HG02870 (cell line): ENCODE data around the gene RMI1.

ENCODE experiments used
- ATAC-seq: cut with Tn5 transposase; IDR thresholded peaks from one replicate; pipeline ENCODE4 v1.9.1; 2021; ENCODE audit warnings: mild to moderate bottlenecking, moderate library complexity; ENCODE audit not compliant: unreplicated experiment

RMI1 gene

DNA sequence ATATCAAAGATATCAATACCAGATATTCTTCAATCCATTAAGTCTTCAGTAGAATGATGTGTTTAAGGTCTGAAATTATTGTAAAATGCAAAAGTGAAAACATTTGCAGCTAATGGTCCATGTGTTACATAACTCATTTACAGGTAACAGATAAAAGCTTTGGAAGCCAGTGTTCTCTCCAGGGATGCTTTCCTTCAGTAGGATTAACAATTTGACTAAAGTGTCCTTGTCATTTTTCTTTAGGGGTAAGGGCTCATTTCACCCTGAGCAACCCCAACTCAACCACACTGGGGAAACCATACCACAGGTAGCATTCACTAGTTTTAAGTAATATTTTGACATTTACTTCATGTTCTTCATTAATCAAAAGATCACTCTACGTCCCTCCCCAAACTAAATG is 13.5 kb upstream of the RMI1 start:
- ATAC-seq = no peak

DNA sequence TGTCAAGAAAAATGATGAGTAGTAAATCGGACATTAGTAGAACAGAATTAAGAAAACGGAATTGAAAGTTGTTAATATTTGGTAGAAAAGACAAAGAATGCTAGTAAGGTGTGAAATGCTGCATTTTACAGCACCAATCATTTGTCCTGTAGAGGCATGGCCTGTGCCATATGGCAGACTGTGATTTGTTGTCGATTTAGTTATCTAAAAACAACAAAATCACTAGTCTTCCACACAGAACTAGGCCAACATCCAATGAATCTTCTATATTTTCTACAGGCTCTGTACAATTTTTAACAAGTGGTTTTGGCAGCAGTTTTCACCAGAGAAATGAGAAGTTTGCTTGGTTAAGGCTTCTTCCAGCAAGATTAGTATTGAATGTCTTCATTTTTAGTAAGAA is 11.0 kb upstream of the RMI1 start:
- ATAC-seq = no peak

DNA sequence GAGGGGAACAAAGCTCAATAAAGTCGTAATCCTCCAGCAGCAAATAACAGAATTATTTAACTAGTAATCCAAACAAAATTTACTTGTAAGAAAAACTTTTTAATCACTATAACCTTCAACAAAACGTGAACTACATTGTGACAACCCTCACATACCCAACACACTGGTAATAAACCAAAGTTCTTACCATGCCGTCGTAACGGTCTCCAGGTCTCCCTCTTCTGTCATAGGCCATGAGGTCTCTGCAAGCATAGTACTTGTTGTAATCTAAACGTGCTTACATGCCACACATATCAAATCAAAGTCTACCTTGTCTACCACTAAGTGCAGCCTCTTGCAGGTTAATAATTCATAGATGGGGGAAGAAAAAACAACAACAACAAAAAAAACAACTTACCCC is 9.1 kb upstream of the RMI1 start:
- ATAC-seq = no peak

GRCh38 chr9:83972286-83972685 is 8.3 kb upstream of the RMI1 start:
- no peak for ATAC-seq

GRCh38 chr9:83975300-83975699 is 5.3 kb upstream of the RMI1 start:
- no peak for ATAC-seq

DNA sequence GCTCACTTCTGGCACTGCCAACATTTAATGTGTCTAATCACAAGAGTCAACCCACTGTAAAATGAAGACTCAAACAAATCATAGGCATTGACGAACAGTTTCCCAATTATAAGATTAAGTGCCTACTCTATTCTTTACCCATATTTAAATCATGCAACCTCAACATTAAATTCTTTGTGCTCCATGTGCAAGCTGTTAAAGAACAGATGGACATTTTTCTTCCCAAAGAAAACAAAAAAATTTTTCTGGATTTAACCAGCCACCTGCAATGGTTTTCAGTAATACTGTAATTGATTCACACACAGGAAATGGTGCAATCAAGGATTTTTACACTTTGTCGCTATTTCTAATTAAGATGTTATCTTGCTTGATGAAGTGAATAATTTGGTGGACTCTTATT is 4.2 kb upstream of the RMI1 start:
- no peak for ATAC-seq

DNA sequence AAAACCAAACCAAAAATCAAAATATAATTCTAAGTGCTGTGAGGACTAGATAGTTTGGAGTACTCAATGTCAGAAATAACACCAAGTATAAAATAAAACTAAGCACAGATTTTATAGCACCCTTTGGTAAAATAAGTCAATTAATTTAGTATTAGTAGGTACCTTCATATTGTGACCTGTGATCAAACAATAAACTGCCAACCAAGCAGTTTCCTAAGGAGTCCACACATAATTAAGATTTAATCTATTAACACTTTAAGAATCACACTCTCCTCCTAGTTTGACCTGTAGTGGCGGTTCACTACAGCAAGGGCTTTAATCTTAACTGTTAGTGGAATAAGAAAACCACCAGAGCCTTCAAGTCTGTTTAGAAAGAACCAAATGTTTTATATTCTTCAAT is 3.4 kb upstream of the RMI1 start:
- ATAC-seq = no peak

- ATAC-seq = peak; percentile 22
These were observed 1.4 kb upstream of the RMI1 start for GRCh38 chr9:83978992-83979811.

DNA sequence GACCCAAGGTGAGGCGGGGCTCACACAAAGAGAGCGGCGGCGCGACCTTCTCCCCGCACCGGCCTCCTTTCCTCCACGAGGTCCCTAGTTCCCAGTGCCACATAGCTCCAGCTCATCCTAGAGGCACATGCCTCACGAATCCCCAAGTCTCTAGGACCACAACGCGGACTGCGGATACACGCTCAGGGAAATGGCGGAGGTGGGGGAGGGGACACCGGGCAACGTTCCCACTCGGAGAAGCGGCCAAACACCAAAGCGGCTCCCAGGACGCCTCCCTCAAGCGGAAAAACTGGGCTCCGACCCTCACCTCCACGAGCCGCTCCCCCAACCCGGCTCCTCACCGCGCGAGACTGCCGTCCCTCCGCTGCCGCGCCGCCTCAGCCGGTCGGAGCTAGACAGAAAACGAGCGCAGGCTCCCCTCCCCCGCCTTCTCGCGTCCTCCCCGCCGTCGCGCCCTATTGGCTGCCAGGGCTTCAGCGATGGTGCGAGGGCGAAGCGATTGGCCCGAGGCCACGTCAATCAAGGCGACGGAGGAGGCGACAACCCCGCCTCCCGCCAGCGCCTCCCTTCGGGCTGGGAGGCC is 702 bp upstream of the RMI1 start, which contains the start of gene HNRNPK:
HNRNPK (minus strand) TSS at position 404 of the 583 bp plus-strand sequence. CDS start 1,963 bp downstream, outside the sequence.
- ATAC-seq = peak; percentile 80

GRCh38 chr9:83981126-83981871 is 694 bp downstream of the RMI1 start:
- ATAC-seq = no peak

DNA sequence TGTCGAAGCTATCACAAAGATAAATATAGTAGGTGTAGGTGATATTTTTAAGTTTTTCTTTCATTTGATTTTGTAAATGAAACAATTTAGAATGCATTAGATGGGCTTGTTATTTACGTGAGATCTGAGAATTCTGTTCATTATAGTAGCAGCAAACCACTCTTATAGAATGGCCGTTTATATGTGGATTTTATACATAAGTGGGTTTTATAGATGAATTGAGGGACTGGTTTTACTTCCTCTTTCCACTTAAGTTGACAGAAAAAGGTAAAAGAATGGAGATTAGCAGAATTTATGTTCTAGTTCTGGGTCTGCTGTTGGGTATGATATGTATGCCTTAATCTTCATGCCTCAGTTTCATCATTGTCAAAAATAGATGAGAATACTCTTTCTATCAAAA is 5.6 kb downstream of the RMI1 start:
- ATAC-seq = no peak

DNA sequence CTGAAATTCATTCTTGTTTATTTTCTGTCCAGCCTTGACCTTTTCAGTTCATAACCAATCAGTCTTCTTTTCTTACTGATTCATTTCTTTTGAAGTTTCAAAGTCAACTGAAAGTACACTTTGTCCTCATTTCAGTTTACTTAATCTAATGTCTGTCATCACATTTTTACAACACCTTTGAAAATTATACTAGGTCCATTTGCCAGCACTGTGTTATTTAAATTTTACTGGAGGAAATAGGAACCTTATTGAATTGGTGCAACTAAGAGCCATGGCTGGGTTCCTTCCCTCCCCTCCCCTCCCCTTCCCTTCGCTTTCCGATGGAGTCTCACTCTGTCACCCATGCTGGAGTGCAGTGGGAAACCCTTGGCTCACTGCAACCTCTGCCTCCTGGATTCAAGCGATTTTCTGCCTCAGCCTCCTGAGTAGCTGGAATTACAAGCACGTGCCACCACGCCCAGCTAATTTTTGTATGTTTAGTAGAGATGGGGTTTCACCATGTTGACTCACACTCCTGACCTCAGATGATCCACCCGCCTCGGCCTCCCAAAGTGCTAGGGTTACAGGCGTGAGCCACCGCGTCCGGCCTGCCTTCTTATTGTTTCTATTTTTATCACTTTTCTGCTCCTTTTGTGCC is 6.3 kb downstream of the RMI1 start:
- ATAC-seq = no peak

DNA sequence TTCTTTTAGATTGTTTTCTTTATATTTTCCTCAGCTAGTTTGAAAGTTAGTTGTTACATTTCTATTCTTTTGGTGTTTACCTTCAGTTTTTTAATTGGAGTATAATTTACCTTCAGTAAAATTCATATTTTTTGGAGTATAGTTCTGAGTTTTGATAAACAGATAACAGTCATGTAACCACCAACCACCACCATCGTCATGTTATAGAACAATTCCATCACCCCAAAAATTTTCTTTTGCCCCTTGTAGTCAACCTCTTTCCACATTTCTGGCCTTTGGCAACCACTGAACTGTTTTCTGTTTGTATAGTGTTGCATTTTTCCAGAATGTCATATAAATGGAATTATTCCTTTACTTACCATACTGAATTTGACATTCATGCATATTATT is 6.8 kb downstream of the RMI1 start:
- no peak for ATAC-seq

- no peak for ATAC-seq
These were observed 7.8 kb downstream of the RMI1 start for GRCh38 chr9:83988411-83988810.

DNA sequence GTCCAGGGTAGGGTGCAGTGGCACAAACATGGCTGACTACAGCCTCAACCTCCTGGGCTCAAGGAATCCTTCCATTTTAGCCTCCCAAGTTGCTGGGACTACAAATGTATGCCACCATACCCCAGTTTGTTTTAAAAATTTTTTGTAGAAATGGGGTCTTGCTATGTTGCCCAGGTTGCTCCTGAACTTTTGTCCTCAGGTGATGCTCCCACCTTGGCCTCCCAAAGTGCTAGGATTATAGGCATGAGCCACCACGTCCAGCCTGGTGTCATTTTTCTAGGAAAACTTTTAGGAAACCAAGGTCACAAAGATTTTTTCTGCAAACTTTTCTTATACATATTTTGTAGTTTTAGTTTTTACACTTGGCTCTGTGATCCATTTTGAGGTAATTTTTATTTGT is 10.8 kb downstream of the RMI1 start:
- ATAC-seq = no peak

DNA sequence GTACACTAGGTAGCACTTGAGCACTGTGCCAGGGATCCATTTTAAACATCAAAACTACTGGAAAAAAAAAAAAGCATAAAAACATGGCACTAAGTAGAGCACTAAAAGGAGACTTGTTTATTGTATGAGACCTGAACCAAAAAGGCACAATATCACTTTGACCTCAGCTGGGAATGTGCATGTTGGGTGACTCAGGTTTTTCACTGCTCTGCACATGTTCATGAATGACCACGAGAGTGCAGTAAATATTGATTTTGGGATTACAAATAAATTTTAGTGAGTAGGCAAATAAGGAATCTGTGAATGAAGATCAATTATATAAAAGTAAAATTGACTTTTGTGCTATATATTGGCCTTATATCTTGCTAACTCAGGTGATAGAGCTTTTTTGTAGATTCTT is 11.8 kb downstream of the RMI1 start:
- no peak for ATAC-seq

- no peak for ATAC-seq
These were observed 12.3 kb downstream of the RMI1 start for GRCh38 chr9:83992901-83993300.

DNA sequence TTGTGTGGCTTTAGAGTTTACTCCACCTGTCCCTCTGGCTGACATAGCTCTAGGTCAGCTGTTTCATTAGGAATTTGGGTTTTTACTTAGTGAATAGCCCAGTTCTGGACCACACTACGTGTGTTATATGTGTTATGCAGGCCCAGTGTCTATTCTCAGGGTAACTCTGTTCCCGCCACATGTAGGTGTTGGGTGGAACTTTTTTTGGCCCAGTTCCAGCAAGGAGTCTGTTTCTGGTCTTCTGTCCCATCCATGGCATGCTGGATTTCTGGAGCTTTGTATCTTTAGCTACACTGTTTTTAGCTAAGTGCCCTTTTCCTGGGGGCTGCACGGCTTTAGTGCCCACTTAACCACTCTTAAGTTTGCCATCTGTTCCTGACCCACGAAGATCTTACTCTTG is 15.5 kb downstream of the RMI1 start:
- no peak for ATAC-seq

GRCh38 chr9:83999141-83999918 is 18.7 kb downstream of the RMI1 start:
- ATAC-seq = no peak

- no peak for ATAC-seq
These were observed 19.6 kb downstream of the RMI1 start for GRCh38 chr9:84000186-84000585.

DNA sequence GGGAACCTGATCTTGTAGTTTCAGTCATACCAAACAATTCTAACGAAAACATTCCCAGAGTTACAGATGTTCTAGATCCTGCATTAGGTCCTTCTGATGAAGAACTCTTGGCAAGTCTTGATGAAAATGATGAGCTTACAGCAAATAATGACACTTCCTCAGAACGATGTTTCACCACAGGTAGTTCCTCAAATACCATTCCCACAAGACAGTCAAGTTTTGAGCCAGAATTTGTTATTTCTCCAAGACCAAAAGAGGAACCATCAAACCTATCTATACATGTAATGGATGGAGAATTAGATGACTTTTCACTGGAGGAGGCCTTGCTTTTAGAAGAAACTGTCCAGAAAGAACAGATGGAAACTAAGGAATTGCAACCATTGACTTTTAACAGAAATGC is 21.0 kb downstream of the RMI1 start:
- ATAC-seq = no peak
